SH-SY5Y (cell line): Measurements from ENCODE around the gene C2CD5.

ENCODE experiments used
- GATA2 ChIP-seq: IDR thresholded peaks from 2 replicates; pipeline ENCODE4 v1.6.1; 2011; ENCODE audit warnings: mild to moderate bottlenecking, low read depth, low read length
- GATA3 ChIP-seq: IDR thresholded peaks from 2 replicates; pipeline ENCODE4 v1.6.1; 2011; ENCODE audit warnings: low read depth, mild to moderate bottlenecking, low read length, moderate library complexity

Gene C2CD5

DNA sequence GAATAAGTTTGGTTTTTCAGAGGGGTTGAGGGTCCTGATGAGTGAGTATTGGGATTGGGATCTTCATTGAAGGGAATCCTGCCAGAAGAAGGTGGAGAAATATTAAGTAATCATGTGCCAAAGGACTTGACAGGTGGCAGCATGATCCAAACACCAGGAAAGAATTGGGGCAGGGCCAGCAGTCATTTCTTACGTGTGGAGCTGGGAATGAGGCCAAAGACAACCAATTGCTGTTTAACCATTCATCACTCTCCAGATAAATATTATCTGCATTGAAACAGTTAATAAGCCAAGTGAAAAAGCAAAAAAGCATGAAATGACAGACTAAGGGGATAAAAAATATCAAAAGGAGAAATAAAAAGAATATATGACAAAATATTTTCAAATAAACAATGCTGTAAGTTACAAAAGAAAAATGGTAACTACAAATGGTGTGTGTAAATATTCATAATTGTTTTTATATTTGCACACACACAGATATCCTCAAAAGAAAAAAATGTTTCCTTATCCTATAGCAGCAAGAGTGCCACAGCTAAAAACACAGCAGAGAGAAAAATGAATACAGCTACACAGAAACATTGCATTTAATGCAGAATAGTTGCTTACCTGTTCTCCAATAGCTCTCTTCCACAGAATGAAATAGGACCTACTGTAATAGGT, 26.2 kb downstream of the C2CD5 start:
- TF ChIP-seq GATA2: no peak
- no peak for TF ChIP-seq GATA3

DNA sequence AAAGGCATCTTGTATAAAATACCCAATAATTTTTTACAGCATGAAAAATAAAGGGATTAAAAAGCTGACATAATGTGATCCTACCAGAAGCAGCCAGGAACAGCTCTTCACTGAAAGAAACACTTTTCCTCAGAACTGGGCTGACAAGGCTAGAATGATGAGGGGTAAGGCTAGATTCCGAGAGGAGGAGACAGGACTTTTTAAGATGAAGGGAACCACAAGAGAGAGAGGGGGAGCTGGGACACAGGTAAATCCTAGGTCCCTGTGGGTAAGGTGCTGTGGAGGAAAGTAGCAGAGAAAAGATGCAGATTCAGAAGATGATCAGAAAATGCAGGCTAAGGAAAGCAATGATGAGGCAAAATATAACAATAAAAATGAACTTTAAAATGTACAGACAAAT, 29.5 kb downstream of the C2CD5 start:
- TF ChIP-seq GATA2 (no peak), GATA3 (no peak)

DNA sequence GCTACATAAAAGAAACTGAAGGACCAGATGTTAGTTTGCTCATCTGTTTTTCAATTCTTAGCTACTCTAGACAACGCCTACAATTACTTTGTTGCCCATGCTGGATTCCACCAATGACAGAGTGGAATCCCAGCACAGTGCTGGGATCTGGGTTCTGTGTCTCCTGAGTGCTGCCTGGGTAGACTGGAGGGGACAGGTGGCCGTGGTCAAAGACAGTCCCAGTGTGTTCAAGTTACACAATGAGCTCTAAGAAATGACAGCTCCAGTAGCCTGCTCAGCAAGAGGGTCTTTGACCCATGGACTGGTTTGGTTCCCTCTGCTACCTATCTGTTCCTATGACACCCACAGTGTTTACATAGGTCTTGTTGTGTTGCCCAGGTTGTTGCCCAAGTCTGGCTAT, 38.5 kb downstream of the C2CD5 start:
- TF ChIP-seq GATA2 (no peak), GATA3 (no peak)

DNA sequence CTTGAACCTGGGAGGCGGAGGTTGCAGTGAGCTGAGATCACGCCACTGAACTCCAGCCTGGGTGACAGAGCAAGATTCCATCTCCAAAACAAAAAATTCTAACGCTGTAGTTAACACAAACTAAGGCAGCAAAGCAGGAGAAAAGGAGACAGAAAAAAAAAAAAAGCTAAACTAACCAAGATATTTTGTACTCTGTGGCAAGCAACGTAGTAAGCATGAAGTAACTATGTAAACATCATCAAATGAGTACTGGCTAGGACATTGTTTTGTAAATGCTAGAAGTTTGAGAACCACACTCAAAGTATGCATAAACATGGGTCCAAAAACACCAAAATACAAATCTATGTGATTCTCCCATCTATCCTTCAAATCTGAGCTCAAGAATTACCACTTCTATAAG, 44.2 kb downstream of the C2CD5 start:
- no peak for TF ChIP-seq GATA3
- no peak for TF ChIP-seq GATA2

DNA sequence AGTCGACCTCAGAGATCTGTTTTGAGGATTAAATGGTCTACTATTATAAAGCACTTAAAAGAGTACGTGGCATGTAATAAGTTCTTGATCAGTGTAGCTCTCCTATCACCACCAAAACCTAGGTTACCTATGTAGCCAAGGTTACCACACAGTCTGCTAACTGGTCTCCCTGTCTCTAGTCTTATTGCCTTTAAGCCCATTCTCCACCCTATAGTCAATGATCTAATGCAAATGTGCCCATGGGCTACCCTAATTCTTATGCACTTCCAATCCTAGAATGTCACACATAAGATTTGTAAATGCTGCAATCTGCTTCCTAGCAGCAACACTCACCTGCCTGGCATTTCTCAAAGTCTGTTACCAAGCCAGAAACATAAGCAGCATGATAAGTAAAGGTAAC, 44.9 kb downstream of the C2CD5 start:
- TF ChIP-seq GATA2: no peak
- no peak for TF ChIP-seq GATA3

DNA sequence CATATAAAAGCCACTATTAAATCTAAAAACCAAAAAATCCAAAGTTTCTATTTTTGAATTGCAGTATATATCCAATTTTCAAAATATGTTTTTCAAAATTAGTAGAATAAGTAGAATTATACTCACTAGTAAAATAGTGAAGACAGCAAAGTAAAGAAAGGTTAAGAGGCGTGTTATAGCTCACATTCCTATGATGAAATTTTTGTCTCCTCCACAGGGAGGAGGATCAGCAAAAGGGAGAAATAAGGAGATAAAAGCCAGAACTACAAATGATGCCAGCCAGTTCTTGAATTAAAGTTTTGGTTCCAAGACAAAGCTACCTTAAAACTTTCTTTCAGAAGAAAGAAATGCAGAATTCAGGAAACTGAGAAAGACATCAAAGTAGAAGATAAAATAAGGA, 50.0 kb downstream of the C2CD5 start:
- TF ChIP-seq GATA3: no peak
- no peak for TF ChIP-seq GATA2

DNA sequence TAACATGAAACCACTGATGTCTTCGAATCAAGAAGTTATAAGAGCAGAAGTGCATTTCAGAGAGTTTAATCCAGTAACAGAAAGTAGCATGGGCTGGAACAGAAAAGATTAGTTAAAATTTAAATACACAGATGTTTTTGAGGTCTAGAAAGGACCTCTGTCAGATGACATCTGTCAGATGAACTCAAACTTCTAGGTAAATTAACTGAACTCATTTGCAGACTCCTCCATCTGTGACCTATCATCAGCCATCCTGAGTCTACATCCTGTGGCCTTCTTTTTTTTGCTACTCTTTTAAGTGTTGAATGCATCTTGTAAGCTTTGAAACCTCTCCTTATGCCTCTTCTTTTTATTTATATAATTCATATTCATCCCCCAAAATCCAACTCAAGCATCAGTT, 53.3 kb downstream of the C2CD5 start:
- TF ChIP-seq GATA2 (no peak), GATA3 (no peak)

DNA sequence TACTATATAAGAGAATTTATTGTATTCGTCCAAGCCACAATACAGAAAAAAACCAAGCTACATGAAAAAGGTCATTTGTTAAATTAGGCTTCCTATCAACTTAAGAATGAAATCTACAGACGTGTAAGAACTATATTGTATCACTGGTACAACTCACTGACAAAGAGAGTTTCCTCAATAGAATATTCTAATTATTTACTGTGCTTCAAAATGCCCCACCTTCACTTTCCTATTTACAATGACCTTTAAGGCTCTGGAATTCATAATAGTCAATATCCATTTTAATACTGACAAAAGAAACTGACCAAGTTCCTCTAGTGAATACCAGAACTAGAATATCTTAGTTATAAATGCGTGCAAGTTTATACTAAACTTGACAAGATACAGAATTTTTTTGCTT, 55.9 kb downstream of the C2CD5 start:
- TF ChIP-seq GATA3 (no peak), GATA2 (no peak)

DNA sequence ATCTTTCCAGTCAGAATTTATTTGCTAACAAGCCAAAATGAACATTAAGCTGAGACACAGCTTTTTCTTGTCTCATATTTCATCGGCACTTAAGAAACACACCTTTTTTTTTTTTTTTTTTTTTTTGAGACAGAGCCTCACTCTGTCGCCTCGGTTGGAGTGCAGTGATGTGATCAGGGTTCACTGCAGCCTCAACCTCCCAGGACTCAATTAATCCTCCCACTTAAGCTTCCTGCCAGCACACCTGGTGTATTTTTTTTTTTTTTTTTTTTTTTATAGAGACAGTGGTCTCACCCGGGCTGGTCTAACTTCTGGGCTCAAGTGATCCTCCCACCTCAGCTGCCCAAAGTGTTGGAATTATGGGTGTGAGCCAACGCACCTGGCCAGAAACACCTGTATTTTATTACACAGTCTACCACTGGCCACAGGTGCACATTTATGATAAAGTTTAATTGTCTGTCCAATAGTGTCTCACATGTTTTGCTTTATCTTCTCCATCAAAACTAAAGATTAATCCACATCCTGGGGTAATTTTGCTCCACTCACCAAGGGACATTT, 62.7 kb downstream of the C2CD5 start:
- TF ChIP-seq GATA3 (no peak), GATA2 (no peak)

DNA sequence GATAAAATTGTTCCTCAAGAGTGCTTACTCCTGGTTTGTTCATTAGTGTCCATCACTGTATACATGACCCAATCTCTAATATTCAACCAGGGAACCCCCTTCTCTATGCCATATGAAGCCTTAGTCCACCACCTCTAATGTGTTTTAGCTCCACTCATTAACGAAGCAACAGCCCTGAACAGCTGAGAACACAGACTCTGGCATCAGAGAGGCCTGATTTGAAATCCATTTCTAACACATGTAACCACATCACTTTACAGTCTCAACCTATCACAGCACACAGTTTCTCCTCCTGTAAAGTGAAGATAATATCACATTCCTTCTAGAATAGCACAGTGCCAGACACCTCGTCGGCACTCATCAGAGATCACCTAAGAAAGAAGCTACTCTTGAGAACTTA, 64.3 kb downstream of the C2CD5 start:
- TF ChIP-seq GATA3: no peak
- TF ChIP-seq GATA2: no peak

DNA sequence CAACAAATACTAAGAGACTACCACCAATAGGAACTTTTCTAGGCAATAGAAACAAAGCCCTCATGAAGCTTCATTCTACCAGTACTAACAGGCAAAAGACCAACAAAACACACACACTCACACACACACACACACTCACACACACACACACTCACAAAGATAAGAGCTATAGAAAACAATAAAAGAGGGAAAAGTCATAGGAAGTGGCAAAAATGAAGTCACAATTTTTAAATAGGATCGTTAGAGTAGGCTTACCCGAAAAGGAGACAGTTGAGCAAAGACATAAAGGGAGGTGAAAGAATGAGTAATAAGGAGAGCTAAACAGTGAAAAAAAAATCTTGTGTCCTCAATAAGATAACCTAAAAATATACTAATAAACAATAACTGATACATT, 66.5 kb downstream of the C2CD5 start:
- TF ChIP-seq GATA2: no peak
- no peak for TF ChIP-seq GATA3

DNA sequence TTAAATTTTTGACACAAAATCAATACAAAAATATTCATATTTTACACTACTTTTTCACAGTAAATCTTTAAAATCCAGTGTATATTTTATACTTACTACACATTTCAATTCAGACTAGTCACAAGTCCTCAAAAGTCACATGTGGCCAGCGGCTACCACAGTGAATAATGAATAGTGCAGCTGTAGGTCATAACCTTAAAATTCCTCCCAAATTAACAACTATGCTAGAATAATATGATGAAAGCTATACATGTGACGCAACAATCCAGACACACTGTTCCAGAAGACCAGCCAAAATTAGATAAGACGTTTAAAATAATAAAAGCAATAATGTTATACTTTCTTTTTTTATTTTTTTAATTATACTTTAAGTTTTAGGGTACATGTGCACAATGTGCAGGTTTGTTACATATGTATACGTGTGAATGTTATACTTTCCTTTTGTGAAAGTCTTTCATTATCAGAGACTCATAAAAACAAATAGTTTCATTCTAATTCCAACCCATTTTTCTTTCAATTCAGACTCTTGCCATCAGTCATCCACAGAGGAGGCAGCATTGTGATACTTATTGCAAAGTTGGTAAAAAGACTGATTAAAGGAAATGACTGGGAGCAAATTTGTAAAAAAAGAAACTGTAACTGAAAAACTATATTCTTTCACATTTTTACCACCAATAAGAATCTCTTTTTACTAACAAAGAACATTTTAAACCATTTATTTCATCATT, 67.0 kb downstream of the C2CD5 start:
- TF ChIP-seq GATA2 (no peak), GATA3 (no peak)

DNA sequence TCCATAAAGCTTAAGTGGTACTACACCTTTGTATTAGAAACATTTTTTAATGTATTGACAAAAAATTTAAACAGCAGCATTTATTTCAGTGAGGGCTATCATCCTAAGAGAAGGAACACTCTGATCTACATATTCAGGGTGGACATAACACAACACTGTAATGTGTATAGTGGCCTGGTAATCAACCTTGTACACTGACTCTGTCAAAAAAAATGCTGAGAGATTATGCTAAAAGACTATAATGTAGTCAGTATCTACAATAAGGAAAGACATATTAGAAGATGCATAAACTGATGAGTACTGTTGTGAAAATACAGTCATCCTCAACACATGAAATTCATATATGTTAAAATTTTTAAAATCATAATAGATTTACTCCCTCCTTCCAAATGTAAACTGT, 68.2 kb downstream of the C2CD5 start:
- TF ChIP-seq GATA3 (no peak), GATA2 (no peak)

DNA sequence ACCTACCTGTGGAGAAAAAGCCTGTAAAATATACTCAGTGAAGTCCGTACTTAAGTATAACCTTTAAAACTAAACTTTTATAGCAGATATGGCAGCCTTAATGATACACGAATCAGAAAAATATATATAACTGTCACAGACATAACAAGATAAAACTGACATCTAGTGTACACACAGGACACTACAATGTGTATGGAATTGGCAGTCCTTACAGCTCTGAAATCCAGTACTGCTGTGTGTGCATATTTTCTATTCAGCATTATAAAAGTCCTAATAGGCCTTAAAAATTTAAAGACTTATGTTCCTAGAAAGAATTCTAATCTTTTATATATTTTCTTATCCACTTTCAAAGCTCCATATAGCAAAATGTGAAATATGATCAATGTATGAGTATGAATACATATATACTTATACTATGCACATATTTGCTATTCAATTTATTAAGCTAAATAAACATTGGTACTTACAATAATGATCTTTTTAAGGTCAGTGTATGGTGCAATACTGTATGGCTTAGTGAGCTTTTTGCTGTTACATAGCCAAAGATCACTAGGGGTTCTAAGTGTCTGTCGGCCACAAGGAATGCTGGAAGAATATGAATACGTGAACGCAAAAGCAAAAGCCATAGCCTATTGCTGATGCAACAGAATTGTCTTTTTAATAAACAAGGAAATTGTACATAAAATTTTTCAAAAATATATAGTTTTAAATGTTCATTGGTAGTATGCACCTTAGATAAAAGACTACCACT, 69.2 kb downstream of the C2CD5 start:
- no peak for TF ChIP-seq GATA3
- TF ChIP-seq GATA2: no peak

DNA sequence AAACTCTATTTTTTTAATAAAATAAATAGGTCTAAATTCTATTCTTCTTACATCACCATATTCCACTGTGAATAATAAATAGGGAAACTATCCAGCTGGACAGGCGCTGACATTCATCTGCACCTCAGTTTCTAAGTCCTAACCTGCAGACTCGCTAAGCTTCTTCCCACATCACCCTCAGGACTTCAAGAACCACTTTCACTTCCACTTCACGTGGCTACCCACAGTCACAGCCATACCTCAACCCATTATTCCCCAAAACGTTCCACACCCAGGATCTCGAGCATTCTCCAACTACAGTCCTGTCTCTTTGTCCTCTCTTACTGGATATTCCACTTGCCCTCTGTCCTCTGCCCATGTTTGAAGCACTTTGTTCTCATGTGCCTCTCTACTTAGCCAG, 71.1 kb downstream of the C2CD5 start:
- TF ChIP-seq GATA3: no peak
- TF ChIP-seq GATA2: no peak

DNA sequence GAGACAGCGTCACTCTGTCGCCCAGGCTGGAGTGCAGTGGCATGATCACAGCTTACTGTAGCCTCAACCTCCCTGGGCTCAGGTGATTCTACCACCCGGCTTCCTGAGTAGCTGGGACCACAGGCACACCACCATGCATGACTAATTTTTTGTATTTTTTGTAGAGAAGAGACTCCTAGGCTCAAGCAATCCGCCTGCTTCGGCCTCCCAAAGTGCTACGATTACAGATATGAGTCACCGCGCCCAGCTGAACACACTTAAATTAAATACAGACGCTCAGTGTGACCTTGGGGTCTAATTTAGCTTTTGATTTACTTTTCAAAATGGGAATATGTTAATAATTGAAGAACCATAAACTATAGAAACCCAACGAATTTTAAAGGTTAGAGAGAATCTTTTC, 77.2 kb downstream of the C2CD5 start:
- TF ChIP-seq GATA3: no peak
- no peak for TF ChIP-seq GATA2
